ENCODE measurements around the gene KANTR.

- TF ChIP-seq CTCF (conservative IDR thresholded peaks at IDR 0.05; ENCODE audit: low read depth, low read length) (no peak), EZH2 (IDR thresholded peaks at IDR 0.05; ENCODE audit: low read length, unreplicated experiment) (no peak)
These were observed 15.0 kb upstream of the KANTR start for GRCh38 chrX:53078943-53079342.

Data from PC-3 (cell line).